ENCODE measurements around the gene ITGB7. TPM values are rescaled to one million over a fixed set of nuclear protein-coding genes. Genes with fewer than 3 reads are reported as not detected.

ITGB7 gene
- polyA plus RNA-seq, 1 of the 3 experiments (the other 2 are of a cell fraction): 0.25 TPM

GRCh38 chr12:53208877-53209463 is 1.9 kb upstream of the ITGB7 start:
- POLR2A ChIA-PET: interaction anchor here (0.6 kb wide), 1 partner anchor 89 kb away, joined by 3 read pairs; no protein-coding TSS in a partner anchor
- TF ChIP-seq RCOR1 (IDR thresholded peaks at IDR 0.05; ENCODE audit: low read length) (no peak), TCF12 (IDR thresholded peaks at IDR 0.05) (no peak), POLR2AphosphoS5 (IDR thresholded peaks at IDR 0.05; ENCODE audit: low read depth, low read length) (no peak)
- Histone ChIP-seq H3K79me2 (ENCODE audit: insufficient read depth) (no peaks in the 10 kb centered on the region), H3K9ac (no peak overlapping the region), H3K9me2 (no peaks in the 10 kb centered on the region), H3K36me3 (replicated peaks in 1 of 2; ENCODE audit: control insufficient read depth in 1 of 2, insufficient read depth in 2 of 2, low read length in 1 of 2) (peaks cover 21 to 32% of the 10 kb centered on the region in 2 experiments), H3K4me1 (ENCODE audit: control insufficient read depth in 1 of 2, insufficient read depth in 2 of 2, low read depth in 1 of 2, low read length in 1 of 2) (peaks cover 3 to 11% of the 10 kb centered on the region in 2 experiments; a peak in 2 of 4 replicates), H4K20me1 (ENCODE audit: insufficient read depth) (no peaks in the 10 kb centered on the region), H2AFZ (ENCODE audit: low read depth) (no peak overlapping the region), H3K27ac (ENCODE audit: low read depth in 2 of 2, low read length in 1 of 2) (no peak overlapping the region), H3K9me3 (no peaks in the 10 kb centered on the region), H3K4me3 (ENCODE audit: low read depth in 2 of 2, low read length in 1 of 2) (no peak overlapping the region), H3K27me3 (ENCODE audit: insufficient read depth) (no peaks in the 10 kb centered on the region), H3K4me2 (no peak overlapping the region), H3F3A (replicated peaks; ENCODE audit: insufficient read depth) (peaks cover 13% of the 10 kb centered on the region)
- DNase-seq: no peak
- WGBS (ENCODE audit: low lambda C conversion rate): 78% methylated on average over 7 of the region's 7 CpGs
- CTCF ChIA-PET: interaction anchor here (0.9 to 14.8 kb wide), 8 partner anchors 11 to 143 kb away, joined by 3 to 363 read pairs (median 28); partner anchors contain the start of genes ESPL1, MYG1 and PFDN5

DNA sequence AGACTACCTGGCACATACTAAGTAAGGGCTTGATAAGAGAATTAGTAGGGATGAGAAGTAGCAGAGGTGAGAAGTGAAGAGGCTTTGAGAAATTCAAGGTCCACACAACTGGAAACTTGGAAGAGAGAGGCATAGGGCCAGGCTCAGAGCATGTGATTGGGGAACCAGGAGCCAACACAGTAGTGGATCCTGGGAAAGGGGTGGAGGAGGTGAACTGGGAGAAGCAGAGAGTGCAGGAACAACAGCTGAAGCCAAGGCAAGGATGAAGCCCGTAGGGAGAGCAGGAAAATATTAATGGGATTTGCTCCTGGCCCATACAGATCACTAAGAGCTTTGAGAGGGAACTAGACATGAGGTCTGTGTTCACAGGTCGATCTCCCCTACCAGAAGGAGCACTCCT is 1.4 kb upstream of the ITGB7 start:
- no peak for TF ChIP-seq MXI1 (IDR thresholded peaks at IDR 0.05; ENCODE audit: low read depth, low read length)
- TF ChIP-seq, protein P1, sequence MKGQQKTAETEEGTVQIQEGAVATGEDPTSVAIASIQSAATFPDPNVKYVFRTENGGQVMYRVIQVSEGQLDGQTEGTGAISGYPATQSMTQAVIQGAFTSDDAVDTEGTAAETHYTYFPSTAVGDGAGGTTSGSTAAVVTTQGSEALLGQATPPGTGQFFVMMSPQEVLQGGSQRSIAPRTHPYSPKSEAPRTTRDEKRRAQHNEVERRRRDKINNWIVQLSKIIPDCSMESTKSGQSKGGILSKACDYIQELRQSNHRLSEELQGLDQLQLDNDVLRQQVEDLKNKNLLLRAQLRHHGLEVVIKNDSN (IDR thresholded peaks at IDR 0.05; ENCODE audit: borderline replicate concordance, low read depth): no peak
- TF ChIP-seq PBX3 (IDR thresholded peaks at IDR 0.05): no peak
- no peak for TF ChIP-seq POLR2AphosphoS5 (IDR thresholded peaks at IDR 0.05; ENCODE audit: low read depth, low read length)
- TF ChIP-seq RCOR1 (IDR thresholded peaks at IDR 0.05; ENCODE audit: low read length): no peak
- no peak for TF ChIP-seq JUND (IDR thresholded peaks at IDR 0.05)
- TF ChIP-seq TCF12 (IDR thresholded peaks at IDR 0.05): no peak
- TF ChIP-seq EZH2phosphoT487 (IDR thresholded peaks at IDR 0.05; ENCODE audit: borderline replicate concordance, low read depth): no peak
- TF ChIP-seq, protein P2, sequence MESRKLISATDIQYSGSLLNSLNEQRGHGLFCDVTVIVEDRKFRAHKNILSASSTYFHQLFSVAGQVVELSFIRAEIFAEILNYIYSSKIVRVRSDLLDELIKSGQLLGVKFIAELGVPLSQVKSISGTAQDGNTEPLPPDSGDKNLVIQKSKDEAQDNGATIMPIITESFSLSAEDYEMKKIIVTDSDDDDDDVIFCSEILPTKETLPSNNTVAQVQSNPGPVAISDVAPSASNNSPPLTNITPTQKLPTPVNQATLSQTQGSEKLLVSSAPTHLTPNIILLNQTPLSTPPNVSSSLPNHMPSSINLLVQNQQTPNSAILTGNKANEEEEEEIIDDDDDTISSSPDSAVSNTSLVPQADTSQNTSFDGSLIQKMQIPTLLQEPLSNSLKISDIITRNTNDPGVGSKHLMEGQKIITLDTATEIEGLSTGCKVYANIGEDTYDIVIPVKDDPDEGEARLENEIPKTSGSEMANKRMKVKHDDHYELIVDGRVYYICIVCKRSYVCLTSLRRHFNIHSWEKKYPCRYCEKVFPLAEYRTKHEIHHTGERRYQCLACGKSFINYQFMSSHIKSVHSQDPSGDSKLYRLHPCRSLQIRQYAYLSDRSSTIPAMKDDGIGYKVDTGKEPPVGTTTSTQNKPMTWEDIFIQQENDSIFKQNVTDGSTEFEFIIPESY (IDR thresholded peaks at IDR 0.05; ENCODE audit: borderline replicate concordance, low read depth): no peak
- no peak for TF ChIP-seq SMC3 (IDR thresholded peaks at IDR 0.05; ENCODE audit: low read depth, low read length)
- no peak for TF ChIP-seq RFX5 (IDR thresholded peaks at IDR 0.05; ENCODE audit: low read length)
- no peak for TF ChIP-seq GATA2 (CRISPR knock-in tag; IDR thresholded peaks at IDR 0.05)
- TF ChIP-seq IRF3 (IDR thresholded peaks at IDR 0.05; ENCODE audit: low read depth, low read length): no peak
- no peak for TF ChIP-seq NFIC (IDR thresholded peaks at IDR 0.05; ENCODE audit: borderline replicate concordance)
- TF ChIP-seq, protein P3, sequence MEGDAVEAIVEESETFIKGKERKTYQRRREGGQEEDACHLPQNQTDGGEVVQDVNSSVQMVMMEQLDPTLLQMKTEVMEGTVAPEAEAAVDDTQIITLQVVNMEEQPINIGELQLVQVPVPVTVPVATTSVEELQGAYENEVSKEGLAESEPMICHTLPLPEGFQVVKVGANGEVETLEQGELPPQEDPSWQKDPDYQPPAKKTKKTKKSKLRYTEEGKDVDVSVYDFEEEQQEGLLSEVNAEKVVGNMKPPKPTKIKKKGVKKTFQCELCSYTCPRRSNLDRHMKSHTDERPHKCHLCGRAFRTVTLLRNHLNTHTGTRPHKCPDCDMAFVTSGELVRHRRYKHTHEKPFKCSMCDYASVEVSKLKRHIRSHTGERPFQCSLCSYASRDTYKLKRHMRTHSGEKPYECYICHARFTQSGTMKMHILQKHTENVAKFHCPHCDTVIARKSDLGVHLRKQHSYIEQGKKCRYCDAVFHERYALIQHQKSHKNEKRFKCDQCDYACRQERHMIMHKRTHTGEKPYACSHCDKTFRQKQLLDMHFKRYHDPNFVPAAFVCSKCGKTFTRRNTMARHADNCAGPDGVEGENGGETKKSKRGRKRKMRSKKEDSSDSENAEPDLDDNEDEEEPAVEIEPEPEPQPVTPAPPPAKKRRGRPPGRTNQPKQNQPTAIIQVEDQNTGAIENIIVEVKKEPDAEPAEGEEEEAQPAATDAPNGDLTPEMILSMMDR (IDR thresholded peaks at IDR 0.05): no peak
- TF ChIP-seq FOXM1 (IDR thresholded peaks at IDR 0.05; ENCODE audit: low read depth): no peak
- no peak for TF ChIP-seq FOSL2 (IDR thresholded peaks at IDR 0.05; ENCODE audit: borderline replicate concordance, low read depth)
- TF ChIP-seq TEAD4 (IDR thresholded peaks at IDR 0.05; ENCODE audit: borderline replicate concordance, insufficient read depth): no peak
- TF ChIP-seq RXRA (IDR thresholded peaks at IDR 0.05; ENCODE audit: borderline replicate concordance, low read depth): no peak
- DNase-seq: no peak
- Histone ChIP-seq H2AFZ (ENCODE audit: low read depth) (no peak overlapping the region), H3F3A (replicated peaks; ENCODE audit: insufficient read depth) (peaks cover 13% of the 10 kb centered on the region), H3K9me3 (no peaks in the 10 kb centered on the region), H3K27me3 (ENCODE audit: insufficient read depth) (no peaks in the 10 kb centered on the region), H3K4me2 (no peak overlapping the region), H3K4me3 (ENCODE audit: low read depth in 2 of 2, low read length in 1 of 2) (no peak overlapping the region), H3K27ac (ENCODE audit: low read depth in 2 of 2, low read length in 1 of 2) (no peak overlapping the region), H3K9ac (no peak overlapping the region), H4K20me1 (ENCODE audit: insufficient read depth) (no peaks in the 10 kb centered on the region), H3K4me1 (ENCODE audit: control insufficient read depth in 1 of 2, insufficient read depth in 2 of 2, low read depth in 1 of 2, low read length in 1 of 2) (peaks cover under 1 to 11% of the 10 kb centered on the region in 2 experiments; a peak in 2 of 4 replicates), H3K9me2 (no peaks in the 10 kb centered on the region), H3K36me3 (replicated peaks in 1 of 2; ENCODE audit: control insufficient read depth in 1 of 2, insufficient read depth in 2 of 2, low read length in 1 of 2) (peaks cover 21 to 29% of the 10 kb centered on the region in 2 experiments), H3K79me2 (ENCODE audit: insufficient read depth) (no peaks in the 10 kb centered on the region)
- CTCF ChIA-PET: interaction anchor here (0.9 to 14.8 kb wide), 10 partner anchors 8 to 143 kb away, joined by 3 to 363 read pairs (median 4); partner anchors contain the start of genes AAAS, ESPL1, MYG1 and PFDN5
- WGBS (ENCODE audit: low lambda C conversion rate): 47% methylated on average over 2 of the region's 2 CpGs
- POLR2A ChIA-PET: no interaction called here
